T-cell (primary cell): ENCODE data around the gene BMP4. TPM values are rescaled to one million over a fixed set of nuclear protein-coding genes. Genes with fewer than 3 reads are reported as not detected.

ENCODE experiments used
- ATAC-seq, 4 experiments: fragments of 200-7000 bp in 3 of 4; fragments of 150-1000 bp in 1 of 4; cut with Tn5 transposase; replicated peaks in 1 of 4; 1 replicate in 3 of 4; 2 replicates in 1 of 4; pipeline ENCODE4 v1.10.0; 2021; ENCODE audit warnings: moderate library complexity in 3 of 4, mild to moderate bottlenecking in 2 of 4, moderate number of reproducible peaks in 1 of 4
- CTCF ChIA-PET, 2 donors: fragments of 300-600 bp; sonication (Branson Sonifier 250); formaldehyde crosslinking; loops; one replicate each; lab custom pipeline; 2022; ENCODE audit warnings: antibody characterized with exemption in 2 of 2; lab: Charles Lee
- POLR2A ChIA-PET, 2 donors: fragments of 300-600 bp; sonication (Branson Sonifier 250); formaldehyde crosslinking; loops; one replicate each; lab custom pipeline; 2022; ENCODE audit warnings: antibody characterized with exemption in 2 of 2; lab: Charles Lee
- DNase-seq, 35 experiments: peaks; one replicate each; pipeline versions ENCODE4 v3.0.0 to v3.0.0-alpha.2; 2013 to 2023
- H3K27ac ChIP-seq: one replicate; pipeline ENCODE4 v1.5.1; 2013; ENCODE audit warnings: low read length
- H3K27me3 ChIP-seq, 2 experiments: replicated peaks in 1 of 2; 1 replicate in 1 of 2; 2 replicates in 1 of 2; pipeline versions ENCODE4 v1.6.1 to v1.7.0; 2013; ENCODE audit warnings: low read length in 1 of 2, mixed read lengths in 1 of 2; ENCODE audit not compliant: control insufficient read depth in 2 of 2, insufficient read depth in 2 of 2; ENCODE audit errors: extremely low read depth in 1 of 2
- H3K36me3 ChIP-seq, 2 donors: 1 replicate in 1 of 2; 2 replicates in 1 of 2; pipeline versions ENCODE4 v1.6.1 to v1.7.0; 2013; ENCODE audit warnings: low read length in 1 of 2; ENCODE audit not compliant: control insufficient read depth in 2 of 2, insufficient read depth in 1 of 2; ENCODE audit errors: extremely low read depth in 1 of 2
- H3K4me1 ChIP-seq, 2 experiments: 1 replicate in 1 of 2; 2 replicates in 1 of 2; pipeline versions ENCODE4 v1.6.1 to v1.7.0; 2013; ENCODE audit warnings: low read length in 2 of 2, mixed read lengths in 1 of 2; ENCODE audit not compliant: insufficient read depth in 2 of 2, control insufficient read depth in 1 of 2; ENCODE audit errors: extremely low read depth in 1 of 2
- H3K4me3 ChIP-seq, 2 donors: 1 replicate in 1 of 2; 2 replicates in 1 of 2; pipeline versions ENCODE4 v1.5.1 to v1.7.0; 2013; ENCODE audit warnings: mild to moderate bottlenecking in 2 of 2, low read length in 1 of 2, moderate library complexity in 1 of 2; ENCODE audit not compliant: control insufficient read depth in 1 of 2; ENCODE audit errors: extremely low read depth in 1 of 2
- H3K9me3 ChIP-seq: 2 replicates; pipeline ENCODE4 v1.7.0; 2013
- H3K27ac Mint-ChIP-seq, 2 donors: one replicate each; pipeline ENCODE4 v1.8.0; 2020 to 2021; ENCODE audit warnings: mild to moderate bottlenecking in 2 of 2, mixed read lengths in 2 of 2
- H3K27me3 Mint-ChIP-seq, 2 donors: one replicate each; pipeline ENCODE4 v1.8.0; 2021 to 2022; ENCODE audit warnings: mixed read lengths in 2 of 2
- H3K36me3 Mint-ChIP-seq: one replicate; pipeline ENCODE4 v1.8.0; 2021; ENCODE audit warnings: mixed read lengths
- H3K4me1 Mint-ChIP-seq, 3 donors: one replicate each; pipeline ENCODE4 v1.8.0; 2020 to 2022; ENCODE audit warnings: mixed read lengths in 3 of 3, mild to moderate bottlenecking in 1 of 3
- H3K4me3 Mint-ChIP-seq, 3 donors: one replicate each; pipeline ENCODE4 v1.8.0; 2020 to 2022; ENCODE audit warnings: mild to moderate bottlenecking in 3 of 3, mixed read lengths in 3 of 3, moderate library complexity in 3 of 3
- H3K9me3 Mint-ChIP-seq, 3 donors: one replicate each; pipeline ENCODE4 v1.8.0; 2020 to 2022; ENCODE audit warnings: mixed read lengths in 3 of 3
- WGBS: methylation state at CpG from one replicate; pipeline ENCODE4 v1.1.5; 2013; ENCODE audit warnings: missing lambda C conversion rate; ENCODE audit not compliant: insufficient coverage; 5-methylcytosine and 5-hydroxymethylcytosine counted together
- total RNA-seq, 35 experiments: library from RNA in 6 of 35; stranded (reverse) in 6 of 35; fragments of 120-200 nt in 1 of 35; gene quantifications; one replicate each; pipeline versions ENCODE4 v1.2.1 to v1.2.4 and lab custom pipeline; 2013 to 2026

The BMP4 gene
- total RNA-seq, 5 donors from 2014 or later (not counting 1 experiment from before 2014, with no cell fraction given) = 0.21 to 1.1 (median 0.61) TPM; not detected in 1

DNA sequence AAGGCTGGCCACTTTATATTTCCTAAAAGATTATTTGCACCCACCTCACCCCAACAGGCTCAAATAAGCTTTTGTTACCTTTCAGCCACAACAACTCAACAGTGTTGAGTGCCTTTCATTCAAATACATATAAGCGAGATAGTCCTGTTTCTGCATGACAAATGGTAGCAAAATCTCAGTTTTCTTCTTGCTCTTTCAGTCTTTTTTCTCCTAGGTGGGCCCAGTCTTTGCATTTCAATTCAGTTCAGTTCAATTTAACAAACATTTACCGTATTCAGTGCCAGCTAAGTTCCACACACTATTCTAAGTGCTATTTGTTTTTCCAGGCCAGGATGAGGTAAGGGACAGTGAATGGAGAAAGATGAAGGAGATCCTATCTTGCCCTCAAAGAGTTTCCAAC, 25.9 kb upstream of the BMP4 start:
- Histone ChIP-seq H3K9me3 (no peaks in the 10 kb centered on the region), H3K4me3 (no peak overlapping the region), H3K36me3 (no peaks in the 10 kb centered on the region), H3K27ac (no peak overlapping the region), H3K27me3 (no peaks in the 10 kb centered on the region), H3K4me1 (no peaks in the 10 kb centered on the region)
- Mint-ChIP-seq H3K4me3 (no peak overlapping the region), H3K4me1 (no peaks in the 10 kb centered on the region), H3K27ac (no peak overlapping the region), H3K27me3 (no peaks in the 10 kb centered on the region), H3K9me3 (peaks cover 10 to 30% (median 15%) of the 10 kb centered on the region in 3 donors), H3K36me3 (no peaks in the 10 kb centered on the region)
- ChIA-PET POLR2A (no interaction called here), CTCF (no interaction called here)
- ATAC-seq (no peak), DNase-seq (no peak)
- 80% methylated on average over 1 of the region's 2 CpGs for WGBS

DNA sequence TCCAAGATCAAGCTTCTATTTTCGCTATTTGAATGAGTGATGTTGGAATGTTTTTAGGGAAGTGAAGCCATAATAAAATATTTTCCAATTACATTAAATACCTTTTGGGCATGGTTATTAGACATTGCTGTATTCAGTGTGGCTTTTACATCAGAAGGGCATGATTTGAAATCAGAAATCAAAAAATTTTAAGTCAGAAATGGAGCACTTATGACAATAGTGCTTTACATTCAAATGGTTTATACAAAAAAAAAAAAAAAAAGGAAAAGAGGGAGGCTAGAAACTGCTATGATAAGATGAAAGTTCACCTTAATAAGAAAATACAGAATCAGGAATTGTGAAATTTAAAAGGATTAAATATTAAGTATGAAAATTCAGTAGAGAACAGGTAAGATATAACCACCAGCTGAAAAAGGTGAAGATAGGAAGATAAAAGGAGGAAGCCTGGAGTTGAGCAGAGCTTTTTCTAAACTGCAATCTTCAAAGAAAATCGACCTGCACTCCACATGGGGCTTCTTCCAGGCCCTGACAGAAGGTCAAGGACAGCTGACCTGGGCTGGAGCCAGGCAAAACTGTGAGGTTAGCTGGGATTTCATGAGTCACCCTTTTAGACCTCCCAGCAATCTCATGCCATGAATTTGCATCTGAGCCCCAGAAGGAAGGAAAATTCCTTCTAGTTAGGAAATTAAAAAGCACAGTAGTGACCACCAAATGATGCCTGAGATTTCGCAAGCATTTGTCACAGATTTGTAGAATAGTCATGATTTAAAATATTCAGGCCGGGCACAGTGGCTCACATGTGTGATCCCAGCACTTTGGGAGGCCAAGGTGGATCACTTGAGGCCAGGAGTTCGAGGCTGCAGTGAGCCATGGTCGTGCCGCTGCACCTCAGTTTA, 23.4 kb upstream of the BMP4 start:
- Mint-ChIP-seq H3K27me3 (peaks cover 5% of the 10 kb centered on the region in 2 donors), H3K4me1 (no peaks in the 10 kb centered on the region), H3K36me3 (no peaks in the 10 kb centered on the region), H3K4me3 (no peak overlapping the region), H3K27ac (no peak overlapping the region), H3K9me3 (peaks cover 3 to 17% (median 7%) of the 10 kb centered on the region in 3 donors)
- no peak for DNase-seq
- H3K9me3 ChIP-seq = no peaks in the 10 kb centered on the region
- ChIA-PET CTCF (no interaction called here), POLR2A (no interaction called here)
- no peaks in the 10 kb centered on the region for H3K4me1 ChIP-seq
- no peaks in the 10 kb centered on the region for H3K36me3 ChIP-seq
- no peaks in the 10 kb centered on the region for H3K27me3 ChIP-seq
- WGBS = 65% methylated on average over 2 of the region's 7 CpGs
- no peak for ATAC-seq
- H3K4me3 ChIP-seq = no peak overlapping the region
- no peak overlapping the region for H3K27ac ChIP-seq

DNA sequence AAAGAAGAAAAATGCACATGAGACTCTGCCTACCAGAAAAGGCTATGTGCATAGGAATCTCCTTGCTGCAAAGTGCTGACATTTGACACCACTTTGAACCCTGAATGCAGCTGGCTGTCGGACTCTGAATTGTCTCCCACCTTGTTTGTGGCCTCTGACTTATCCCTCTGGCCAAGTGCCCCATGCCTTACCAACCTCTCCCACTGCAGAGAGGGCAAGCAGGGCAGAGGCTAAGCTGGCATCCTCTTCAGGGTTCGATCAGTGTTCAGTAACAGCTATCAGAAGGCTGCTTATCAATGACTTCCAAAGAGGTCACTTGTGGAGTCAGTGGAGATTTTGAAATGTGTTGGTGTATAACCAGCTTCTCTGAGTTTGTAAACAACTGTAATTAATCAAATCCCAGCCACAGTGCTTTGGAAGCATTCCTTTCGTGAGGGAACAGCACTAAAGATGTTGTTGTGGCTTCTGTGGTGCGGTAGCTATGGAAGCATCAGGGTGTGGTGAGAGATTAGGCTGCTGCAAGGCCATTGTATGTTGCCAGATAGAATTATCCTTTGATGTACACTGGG, 22.6 kb upstream of the BMP4 start:
- Histone ChIP-seq H3K4me3 (no peak overlapping the region), H3K27me3 (no peaks in the 10 kb centered on the region), H3K9me3 (no peaks in the 10 kb centered on the region), H3K27ac (no peak overlapping the region), H3K36me3 (no peaks in the 10 kb centered on the region), H3K4me1 (no peaks in the 10 kb centered on the region)
- H3K9me3 Mint-ChIP-seq = peaks cover 0 to 9% (median 0%) of the 10 kb centered on the region in 3 donors
- H3K4me3 Mint-ChIP-seq = no peak overlapping the region
- ChIA-PET POLR2A (no interaction called here), CTCF (no interaction called here)
- DNase-seq (no peak), ATAC-seq (no peak)
- H3K4me1 Mint-ChIP-seq = no peaks in the 10 kb centered on the region
- H3K36me3 Mint-ChIP-seq = no peaks in the 10 kb centered on the region
- H3K27ac Mint-ChIP-seq = no peak overlapping the region
- WGBS = 67% methylated on average over 1 of the region's 4 CpGs
- H3K27me3 Mint-ChIP-seq = peaks cover 5 to 9% of the 10 kb centered on the region in 2 donors

DNA sequence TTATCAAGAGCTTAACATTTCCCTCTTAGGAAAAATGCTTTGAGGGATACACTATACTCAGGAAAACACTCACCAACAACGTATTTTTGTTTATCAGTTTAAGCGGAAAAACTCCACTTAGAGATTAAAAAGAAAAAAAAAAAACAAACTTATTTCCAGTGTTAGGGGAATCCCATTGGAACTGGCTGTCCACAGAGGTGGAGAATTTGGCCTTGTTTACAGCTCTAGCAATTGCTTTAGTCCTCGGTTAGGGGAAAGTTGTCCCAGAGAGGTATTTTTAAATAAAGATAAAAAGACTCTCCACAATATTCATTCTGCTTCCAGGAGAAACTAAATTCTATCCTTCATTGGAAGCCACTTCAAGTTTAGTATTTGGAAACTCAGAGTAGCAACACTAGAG, 21.6 kb upstream of the BMP4 start:
- Histone ChIP-seq H3K27me3 (no peaks in the 10 kb centered on the region), H3K36me3 (no peaks in the 10 kb centered on the region), H3K27ac (no peak overlapping the region), H3K4me3 (no peak overlapping the region), H3K4me1 (no peaks in the 10 kb centered on the region), H3K9me3 (no peaks in the 10 kb centered on the region)
- no peaks in the 10 kb centered on the region for H3K4me1 Mint-ChIP-seq
- no peak overlapping the region for H3K4me3 Mint-ChIP-seq
- H3K9me3 Mint-ChIP-seq = no peaks in the 10 kb centered on the region
- WGBS = no CpG with 5 or more reads among the region's 3 CpGs
- ATAC-seq (no peak), DNase-seq (no peak)
- ChIA-PET CTCF (no interaction called here), POLR2A (no interaction called here)
- no peak overlapping the region for H3K27ac Mint-ChIP-seq
- H3K27me3 Mint-ChIP-seq = peaks cover 5 to 9% of the 10 kb centered on the region in 2 donors
- no peaks in the 10 kb centered on the region for H3K36me3 Mint-ChIP-seq

DNA sequence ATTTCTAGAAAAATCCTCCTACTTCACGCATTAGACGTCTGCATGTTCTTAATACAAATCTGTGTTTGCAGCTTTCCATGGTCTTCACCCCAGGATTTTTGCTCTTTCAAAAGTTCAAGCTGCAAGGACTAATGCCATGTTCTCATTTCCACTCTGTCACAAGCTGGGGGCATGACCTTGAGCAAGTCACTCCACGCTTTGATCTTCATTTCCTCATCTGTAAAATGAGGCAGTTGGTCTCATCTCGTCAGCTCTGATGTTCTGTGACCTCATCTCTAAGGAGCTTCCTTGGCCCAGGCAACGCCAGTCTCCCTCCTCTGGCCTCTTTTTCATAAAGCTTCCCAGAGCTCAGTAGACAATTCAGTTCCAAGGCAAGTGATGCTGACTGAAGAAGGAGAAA, 18.8 kb upstream of the BMP4 start:
- Mint-ChIP-seq H3K27ac (no peak overlapping the region), H3K9me3 (no peaks in the 10 kb centered on the region), H3K4me1 (no peaks in the 10 kb centered on the region), H3K4me3 (no peak overlapping the region), H3K36me3 (no peaks in the 10 kb centered on the region), H3K27me3 (peaks cover 10 to 23% of the 10 kb centered on the region in 2 donors)
- no peak for DNase-seq
- H3K27ac ChIP-seq = no peak overlapping the region
- POLR2A ChIA-PET = no interaction called here
- 92% methylated on average over 3 of the region's 5 CpGs for WGBS
- no peak overlapping the region for H3K4me3 ChIP-seq
- no peak for ATAC-seq
- H3K9me3 ChIP-seq = no peaks in the 10 kb centered on the region
- no peaks in the 10 kb centered on the region for H3K27me3 ChIP-seq
- no peaks in the 10 kb centered on the region for H3K36me3 ChIP-seq
- CTCF ChIA-PET = interaction anchor here in 1 of 2 donors (0.6 kb wide), 1 partner anchor 52 kb away, joined by 6 read pairs; no protein-coding TSS in a partner anchor
- H3K4me1 ChIP-seq = no peaks in the 10 kb centered on the region

DNA sequence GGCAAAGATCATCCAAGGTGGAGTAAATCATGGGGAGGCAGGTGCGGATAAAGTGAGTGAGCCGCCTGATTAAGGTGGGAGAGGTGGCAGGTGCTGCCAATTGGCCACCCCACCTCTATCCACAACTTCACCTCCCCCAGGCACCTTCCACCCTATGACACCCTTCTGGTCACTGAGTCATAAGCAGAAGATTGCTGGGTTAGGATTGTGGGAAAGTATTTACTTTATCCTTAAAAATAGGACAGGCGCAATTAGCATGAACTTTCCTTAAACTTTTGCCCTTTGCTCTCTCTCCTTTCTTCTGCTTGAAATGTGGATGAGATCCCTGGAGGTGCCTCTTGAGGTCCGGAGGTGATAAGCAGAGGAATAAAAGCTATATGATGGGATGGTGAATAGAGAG, 14.9 kb upstream of the BMP4 start:
- DNase-seq (no peak), ATAC-seq (no peak)
- Histone ChIP-seq H3K27ac (no peak overlapping the region), H3K9me3 (no peaks in the 10 kb centered on the region), H3K36me3 (no peaks in the 10 kb centered on the region), H3K4me1 (no peaks in the 10 kb centered on the region), H3K27me3 (no peaks in the 10 kb centered on the region), H3K4me3 (no peak overlapping the region)
- Mint-ChIP-seq H3K27me3 (peaks cover 23 to 26% of the 10 kb centered on the region in 2 donors), H3K36me3 (no peaks in the 10 kb centered on the region), H3K4me1 (no peaks in the 10 kb centered on the region), H3K9me3 (no peaks in the 10 kb centered on the region), H3K4me3 (no peak overlapping the region), H3K27ac (no peak overlapping the region)
- ChIA-PET CTCF (no interaction called here), POLR2A (no interaction called here)
- WGBS = no CpG with 5 or more reads among the region's 4 CpGs
